Hepatocyte (in vitro differentiated cells): Measurements from ENCODE around the gene LAMB4. TPM values are rescaled to one million over a fixed set of nuclear protein-coding genes. Genes with fewer than 3 reads are reported as not detected.
A peak's percentile ranks its signal among the peaks of the same experiment; 100 is the strongest.

Experiments used
- DNase-seq: peaks from one replicate; pipeline ENCODE4 v3.0.0-alpha.2; 2016; ENCODE audit warnings: low spot score
- H2AFZ ChIP-seq: fragments of 200-600 bp; sonication (generic); 2 replicates; pipeline ENCODE4 v1.6.0; 2016; ENCODE audit warnings: antibody characterized with exemption, mild to moderate bottlenecking
- H3K27ac ChIP-seq: fragments of 200-600 bp; sonication (generic); 2 replicates; pipeline ENCODE4 v1.5.1; 2016; ENCODE audit warnings: mild to moderate bottlenecking
- H3K27me3 ChIP-seq: fragments of 200-600 bp; sonication (generic); 2 replicates; pipeline ENCODE4 v1.6.1; 2016
- H3K36me3 ChIP-seq: fragments of 200-600 bp; sonication (generic); replicated peaks from 2 replicates; pipeline ENCODE4 v1.5.1; 2016; ENCODE audit warnings: low read depth; ENCODE audit not compliant: insufficient read depth
- H3K4me1 ChIP-seq: fragments of 200-600 bp; sonication (generic); 2 replicates; pipeline ENCODE4 v1.5.1; 2016; ENCODE audit warnings: mild to moderate bottlenecking, moderate library complexity; ENCODE audit not compliant: insufficient read depth
- H3K4me2 ChIP-seq: fragments of 200-600 bp; sonication (generic); 2 replicates; pipeline ENCODE4 v1.6.0; 2016
- H3K4me3 ChIP-seq: fragments of 200-600 bp; sonication (generic); 2 replicates; pipeline ENCODE4 v1.5.1; 2016; ENCODE audit warnings: mild to moderate bottlenecking
- H3K79me2 ChIP-seq: fragments of 200-600 bp; sonication (generic); 2 replicates; pipeline ENCODE4 v1.6.0; 2017; ENCODE audit warnings: mild to moderate bottlenecking
- H3K9me2 ChIP-seq: fragments of 200-600 bp; sonication (generic); replicated peaks from 2 replicates; pipeline ENCODE4 v1.6.0; 2017; ENCODE audit warnings: mild to moderate bottlenecking; ENCODE audit not compliant: insufficient read depth
- H3K9me3 ChIP-seq: fragments of 200-600 bp; sonication (generic); 2 replicates; pipeline ENCODE4 v1.5.1; 2016; ENCODE audit warnings: low read depth, mild to moderate bottlenecking
- H4K20me1 ChIP-seq: fragments of 200-600 bp; sonication (generic); 2 replicates; pipeline ENCODE4 v1.6.0; 2016; ENCODE audit warnings: mild to moderate bottlenecking; ENCODE audit not compliant: insufficient read depth, poor library complexity, severe bottlenecking
- CTCF ChIP-seq: fragments of 200-600 bp; sonication (generic); IDR thresholded peaks from 2 replicates; pipeline ENCODE4 v1.5.1; 2016; ENCODE audit warnings: antibody characterized with exemption, mild to moderate bottlenecking; ENCODE audit not compliant: poor library complexity
- EZH2 ChIP-seq: fragments of 200-600 bp; sonication (generic); IDR thresholded peaks from 2 replicates; pipeline ENCODE4 v1.6.1; 2016; ENCODE audit warnings: antibody characterized with exemption, mild to moderate bottlenecking, borderline replicate concordance
- EZH2phosphoT487 ChIP-seq: fragments of 200-600 bp; sonication (generic); IDR thresholded peaks from one replicate; pipeline ENCODE4 v1.6.1; 2018; ENCODE audit warnings: antibody characterized with exemption, mild to moderate bottlenecking, low read depth, moderate library complexity; ENCODE audit not compliant: unreplicated experiment, severe bottlenecking
- WGBS: methylation state at CpG from one replicate; pipeline ENCODE4 v1.1.6; 2016; ENCODE audit warnings: low lambda C conversion rate; ENCODE audit errors: missing lambda C conversion rate; 5-methylcytosine and 5-hydroxymethylcytosine counted together
- polyA plus RNA-seq: library from polyadenylated mRNA; unstranded; fragments of >200 nt; fragmentation: Nextera tagmentation; extraction: Ambion mirVana; gene quantifications from 2 replicates; pipeline ENCODE4 v1.2.1, GENCODE V29; 2016
- total RNA-seq: library from RNA; depleted of rRNA; stranded (reverse); fragments of >200 nt; gene quantifications from 2 replicates; pipeline ENCODE4 v1.2.3, GENCODE V29; 2014

LAMB4 gene
- total and polyA plus RNA-seq, 2 experiments from 2014 or later = 1.3 to 1.9 TPM

- H3K79me2 ChIP-seq = no peaks in the 10 kb centered on the region
- no peak overlapping the region for H3K27ac ChIP-seq
- no peak for DNase-seq
- H3K9me2 ChIP-seq = no peaks in the 10 kb centered on the region
- no peak overlapping the region for H2AFZ ChIP-seq
- H3K27me3 ChIP-seq = no peaks in the 10 kb centered on the region
- H3K9me3 ChIP-seq = no peaks in the 10 kb centered on the region
- H3K4me3 ChIP-seq = no peak overlapping the region
- H3K4me1 ChIP-seq = peaks cover 5% of the 10 kb centered on the region
- no peaks in the 10 kb centered on the region for H3K36me3 ChIP-seq
- no peaks in the 10 kb centered on the region for H4K20me1 ChIP-seq
- H3K4me2 ChIP-seq = no peak overlapping the region
- TF ChIP-seq EZH2 (no peak), EZH2phosphoT487 (no peak), CTCF (no peak)
Measured at GRCh38 chr7:108038986-108039385, 91.2 kb downstream of the LAMB4 start.

GRCh38 chr7:108037741-108038140 is 92.4 kb downstream of the LAMB4 start:
- no peak for DNase-seq
- H3K4me3 ChIP-seq = no peak overlapping the region
- H3K36me3 ChIP-seq = no peaks in the 10 kb centered on the region
- no peaks in the 10 kb centered on the region for H3K79me2 ChIP-seq
- H3K4me2 ChIP-seq = no peak overlapping the region
- H2AFZ ChIP-seq = no peak overlapping the region
- no peaks in the 10 kb centered on the region for H4K20me1 ChIP-seq
- H3K4me1 ChIP-seq = peaks cover 9% of the 10 kb centered on the region
- H3K9me3 ChIP-seq = no peaks in the 10 kb centered on the region
- H3K27ac ChIP-seq = no peak overlapping the region
- TF ChIP-seq CTCF (no peak), EZH2 (no peak), EZH2phosphoT487 (no peak)
- H3K27me3 ChIP-seq = no peaks in the 10 kb centered on the region
- no peaks in the 10 kb centered on the region for H3K9me2 ChIP-seq
- WGBS = 50% methylated on average over 1 of the region's 1 CpG

GRCh38 chr7:108037140-108037539 is 93.0 kb downstream of the LAMB4 start:
- Histone ChIP-seq H3K9me2 (no peaks in the 10 kb centered on the region), H4K20me1 (no peaks in the 10 kb centered on the region), H3K9me3 (no peaks in the 10 kb centered on the region), H3K36me3 (no peaks in the 10 kb centered on the region), H3K4me3 (no peak overlapping the region), H3K79me2 (no peaks in the 10 kb centered on the region), H3K4me1 (peaks cover 9% of the 10 kb centered on the region), H2AFZ (no peak overlapping the region), H3K4me2 (no peak overlapping the region), H3K27ac (no peak overlapping the region), H3K27me3 (no peaks in the 10 kb centered on the region)
- no peak for DNase-seq
- WGBS = 72% methylated on average over 3 of the region's 3 CpGs
- TF ChIP-seq EZH2 (no peak), CTCF (no peak), EZH2phosphoT487 (no peak)

GRCh38 chr7:108034586-108034985 is 95.6 kb downstream of the LAMB4 start:
- no peak overlapping the region for H2AFZ ChIP-seq
- H3K9me2 ChIP-seq = no peaks in the 10 kb centered on the region
- no peaks in the 10 kb centered on the region for H3K27me3 ChIP-seq
- no peaks in the 10 kb centered on the region for H3K9me3 ChIP-seq
- H3K27ac ChIP-seq = peak overlapping the region; percentile 12
- H3K4me2 ChIP-seq = no peak overlapping the region
- H3K4me1 ChIP-seq = peaks cover 11% of the 10 kb centered on the region
- peak; percentile 41 for DNase-seq
- no peaks in the 10 kb centered on the region for H3K36me3 ChIP-seq
- no peak overlapping the region for H3K4me3 ChIP-seq
- 25% methylated on average over 2 of the region's 2 CpGs for WGBS
- H3K79me2 ChIP-seq = no peaks in the 10 kb centered on the region
- TF ChIP-seq EZH2phosphoT487 (no peak), CTCF (no peak), EZH2 (no peak)
- no peaks in the 10 kb centered on the region for H4K20me1 ChIP-seq
